Measurements from ENCODE around the gene IRF9.

IRF9 gene, protein sequence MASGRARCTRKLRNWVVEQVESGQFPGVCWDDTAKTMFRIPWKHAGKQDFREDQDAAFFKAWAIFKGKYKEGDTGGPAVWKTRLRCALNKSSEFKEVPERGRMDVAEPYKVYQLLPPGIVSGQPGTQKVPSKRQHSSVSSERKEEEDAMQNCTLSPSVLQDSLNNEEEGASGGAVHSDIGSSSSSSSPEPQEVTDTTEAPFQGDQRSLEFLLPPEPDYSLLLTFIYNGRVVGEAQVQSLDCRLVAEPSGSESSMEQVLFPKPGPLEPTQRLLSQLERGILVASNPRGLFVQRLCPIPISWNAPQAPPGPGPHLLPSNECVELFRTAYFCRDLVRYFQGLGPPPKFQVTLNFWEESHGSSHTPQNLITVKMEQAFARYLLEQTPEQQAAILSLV

DNA sequence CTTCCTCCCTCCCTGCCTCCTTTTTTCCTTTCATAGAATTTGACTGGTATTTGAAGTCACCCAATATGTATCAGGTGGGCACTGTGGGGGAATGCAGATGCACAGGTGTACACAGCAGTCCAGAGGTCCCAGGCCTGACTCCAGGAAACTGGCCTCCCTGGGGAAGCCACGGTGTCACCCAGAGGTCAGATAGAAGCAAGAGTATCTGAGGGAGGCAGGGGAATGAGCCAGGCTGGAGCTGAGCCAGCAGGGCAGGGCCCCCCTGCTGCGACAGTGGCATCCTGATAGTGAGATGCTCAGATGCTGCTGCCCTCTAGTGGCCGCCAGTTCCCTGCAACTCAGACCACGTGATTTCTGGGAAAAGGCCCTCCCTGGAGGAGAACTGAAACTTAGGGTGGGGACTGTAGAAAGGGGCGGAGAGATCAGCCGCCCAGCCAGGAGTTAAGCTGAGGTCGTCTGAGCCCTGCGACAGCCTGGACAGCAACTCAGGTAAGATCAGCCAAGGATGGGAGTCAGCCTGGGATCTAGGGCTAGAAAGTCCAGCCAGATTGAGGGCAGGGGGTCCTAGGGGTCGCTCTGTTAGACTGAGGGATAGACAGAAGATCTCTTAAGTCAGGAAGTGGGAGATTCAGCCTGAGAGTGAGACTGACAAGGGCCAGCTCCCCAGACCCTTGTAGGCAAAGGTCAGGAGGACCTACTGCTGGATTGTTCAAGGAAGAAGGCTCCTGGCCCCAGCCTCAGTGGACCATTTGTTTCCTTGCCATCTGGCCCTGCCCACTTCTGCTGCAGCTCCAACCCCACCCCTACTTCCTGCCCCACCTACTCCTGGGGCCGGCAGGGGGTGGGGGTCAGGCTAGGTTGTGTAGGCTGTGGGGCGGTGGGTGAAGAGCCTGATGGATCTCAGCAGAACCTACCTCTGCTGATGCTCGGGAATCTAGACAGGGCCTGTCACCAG is at the start of gene IRF9:
Gene IRF9, plus strand, starts transcription at position 416 of the 955 bp plus-strand sequence. CDS start 880 bp downstream, outside the sequence.
- DNase-seq, result peak; percentile 98 to 99

- DNase-seq, result no peak
These were observed 47.7 kb upstream of the IRF9 start for GRCh38 chr14:24113379-24113800.

DNA sequence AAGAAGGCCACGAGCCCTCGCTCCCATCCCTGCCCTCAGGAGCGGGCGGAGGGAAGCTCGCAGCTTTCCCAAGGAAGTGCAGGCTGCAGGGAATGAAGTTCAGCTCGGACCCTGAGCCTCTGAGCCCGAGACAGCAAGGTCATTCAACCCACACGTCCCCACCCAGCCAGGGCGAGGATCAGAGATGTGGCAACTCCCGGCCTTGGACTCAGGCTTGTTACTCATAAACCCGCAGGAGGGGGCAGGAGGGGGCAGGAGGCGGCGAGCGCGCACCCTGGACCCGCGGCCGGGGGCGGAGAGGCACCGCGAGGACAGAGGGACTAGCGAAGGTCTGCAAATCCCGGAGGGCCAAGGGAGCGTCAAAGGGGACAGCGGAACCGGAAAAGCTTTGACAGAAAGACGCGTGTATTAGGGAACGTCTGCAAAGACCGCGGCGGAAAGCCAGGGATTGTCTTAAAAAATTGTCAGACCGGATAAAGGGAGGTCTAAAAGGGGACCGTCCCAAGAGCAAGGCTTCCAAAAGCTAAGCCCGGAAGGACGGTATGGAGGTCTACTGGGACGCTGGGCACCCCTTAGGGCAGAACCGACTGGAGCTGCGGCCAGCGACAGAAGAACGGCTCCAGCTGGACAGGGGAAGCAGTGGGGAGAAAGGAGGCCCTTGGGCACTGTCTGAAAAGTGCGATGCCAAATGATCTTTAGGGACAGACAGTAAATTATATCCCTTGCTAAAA is 47.1 kb upstream of the IRF9 start:
- peak; percentile 80 to 87 for DNase-seq

DNA sequence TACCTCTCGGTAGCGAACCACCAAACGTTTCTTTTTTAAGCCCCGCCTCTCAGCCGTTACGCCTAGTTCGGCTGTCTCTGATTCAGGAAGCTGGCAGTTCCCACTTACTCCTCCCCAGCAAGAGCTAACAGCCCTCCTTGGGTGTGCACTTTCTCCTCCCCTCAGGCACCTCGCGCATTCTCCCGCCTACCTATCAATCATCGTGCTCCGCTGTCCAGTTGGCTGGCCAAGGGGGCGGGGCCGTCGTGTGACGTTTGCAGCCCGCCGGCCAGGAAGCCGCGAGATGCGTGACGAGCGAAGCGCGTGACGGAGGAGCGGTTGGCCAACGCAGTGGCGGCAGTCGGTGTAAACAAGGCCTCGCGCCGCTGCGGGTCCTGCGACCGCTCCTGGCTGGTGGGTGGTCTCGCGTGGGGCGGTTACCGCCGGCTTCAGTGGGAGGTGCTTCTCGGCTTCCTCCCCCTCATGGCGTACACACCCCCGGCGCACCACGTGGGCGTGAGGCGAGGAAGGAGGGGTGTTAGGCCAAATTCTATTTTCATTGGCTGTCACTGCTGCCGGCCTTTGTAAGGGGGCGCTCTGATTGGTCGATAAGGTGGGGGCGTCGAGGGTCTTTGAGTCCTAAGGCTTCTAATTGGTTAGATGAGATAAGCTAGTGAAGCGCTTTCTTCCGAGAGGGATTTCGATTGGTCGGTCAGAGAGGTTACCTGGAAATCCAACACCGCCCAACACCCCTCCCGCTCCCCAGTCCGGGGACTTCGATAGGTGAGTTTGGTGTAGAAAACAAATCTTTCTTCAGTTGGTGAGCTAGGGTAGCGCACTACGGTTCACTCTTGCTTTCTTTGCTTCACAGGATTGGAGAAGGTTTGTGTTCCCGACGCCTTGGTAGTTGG is 46.3 kb upstream of the IRF9 start, which contains the start of the genes DCAF11 and NRL:
Gene DCAF11, plus strand, starts transcription at position 246 of the 890 bp plus-strand sequence. CDS start 818 bp downstream, outside the sequence.
Gene NRL, minus strand, starts transcription at position 418 of the 890 bp plus-strand sequence. CDS start 32,101 bp downstream, outside the sequence.
- peak; percentile 98 for DNase-seq

DNA sequence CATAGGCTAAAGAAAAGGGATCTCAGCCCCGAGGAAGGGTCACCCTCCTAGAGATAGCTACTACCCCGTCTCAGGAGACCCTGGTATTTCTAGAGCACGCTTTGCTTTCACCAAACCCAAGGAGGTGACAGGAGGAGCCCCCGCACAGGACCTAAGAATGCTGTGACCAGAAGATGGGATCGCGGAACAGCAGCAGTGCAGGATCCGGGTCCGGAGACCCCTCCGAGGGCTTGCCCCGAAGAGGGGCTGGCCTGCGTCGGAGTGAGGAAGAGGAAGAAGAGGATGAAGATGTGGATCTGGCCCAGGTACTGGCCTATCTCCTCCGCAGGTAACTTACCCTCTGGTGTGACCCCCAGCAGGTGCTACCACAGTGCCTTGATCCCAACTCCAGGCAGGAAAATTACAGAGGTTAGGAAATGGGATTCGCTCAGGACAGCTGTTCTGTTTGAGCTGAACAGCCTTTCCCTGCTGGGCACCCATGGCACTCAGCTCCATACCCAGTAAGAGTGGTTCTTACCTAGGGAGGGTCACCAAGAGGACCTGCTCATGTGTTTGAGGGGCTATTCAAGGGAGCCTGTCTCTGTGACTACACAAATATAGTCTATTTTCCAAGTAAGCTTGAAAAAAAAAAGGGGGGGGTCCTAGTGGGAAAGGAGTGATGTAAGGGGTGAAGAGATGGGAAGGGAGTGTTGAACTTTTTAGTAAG is 45.5 kb upstream of the IRF9 start:
- no peak for DNase-seq

DNA sequence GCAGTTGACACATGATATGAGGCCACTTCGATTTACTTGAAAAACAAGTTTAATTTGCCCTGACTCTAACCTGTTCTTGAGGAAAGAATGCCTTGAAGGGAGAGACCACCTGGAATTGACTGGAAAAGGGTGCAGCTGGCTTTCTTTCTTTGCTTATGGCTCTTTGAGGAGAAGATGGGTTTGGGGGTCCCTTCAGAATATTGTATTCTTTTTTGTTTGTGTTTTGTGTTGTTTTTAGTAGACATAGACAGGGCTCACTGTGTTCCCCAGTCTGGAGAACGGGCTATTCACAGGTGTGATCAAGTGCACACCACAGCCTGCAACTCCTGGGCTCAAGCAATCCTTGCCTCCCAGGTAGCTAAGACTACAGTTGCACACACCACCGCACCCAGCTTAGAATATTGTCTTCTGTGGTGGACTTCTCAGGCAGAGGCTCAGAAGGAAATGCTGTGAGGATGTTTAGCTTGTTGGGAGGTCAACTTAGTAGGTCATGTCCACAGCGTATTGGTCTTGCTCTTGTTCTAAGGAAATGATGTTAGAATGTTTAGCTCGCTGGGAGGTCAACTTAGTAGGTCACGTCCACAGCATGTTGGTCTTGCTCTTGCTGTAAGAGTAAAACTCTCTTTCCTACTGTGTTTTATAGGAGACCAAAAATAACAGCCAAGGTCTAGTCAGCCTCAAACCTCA is 44.8 kb upstream of the IRF9 start:
- no peak for DNase-seq

DNA sequence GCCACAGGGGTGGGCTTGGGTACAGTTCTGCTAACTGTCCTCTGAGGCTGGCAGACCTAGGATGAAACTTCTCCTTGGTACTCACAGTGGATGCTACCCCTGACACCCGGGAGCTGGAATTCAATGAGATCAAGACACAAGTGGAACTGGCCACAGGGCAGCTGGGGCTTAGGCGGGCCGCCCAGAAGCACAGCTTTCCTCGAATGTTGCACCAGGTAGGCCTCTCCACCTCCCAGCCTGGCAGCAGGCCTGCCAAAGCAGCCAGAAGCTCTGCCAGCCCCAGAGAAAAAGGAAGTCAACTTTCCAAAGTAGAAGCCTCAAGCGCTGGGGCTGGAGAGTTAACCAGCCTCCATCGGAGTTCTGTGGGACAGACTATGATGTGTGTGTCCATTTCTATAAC is 43.9 kb upstream of the IRF9 start:
- DNase-seq, result no peak

DNA sequence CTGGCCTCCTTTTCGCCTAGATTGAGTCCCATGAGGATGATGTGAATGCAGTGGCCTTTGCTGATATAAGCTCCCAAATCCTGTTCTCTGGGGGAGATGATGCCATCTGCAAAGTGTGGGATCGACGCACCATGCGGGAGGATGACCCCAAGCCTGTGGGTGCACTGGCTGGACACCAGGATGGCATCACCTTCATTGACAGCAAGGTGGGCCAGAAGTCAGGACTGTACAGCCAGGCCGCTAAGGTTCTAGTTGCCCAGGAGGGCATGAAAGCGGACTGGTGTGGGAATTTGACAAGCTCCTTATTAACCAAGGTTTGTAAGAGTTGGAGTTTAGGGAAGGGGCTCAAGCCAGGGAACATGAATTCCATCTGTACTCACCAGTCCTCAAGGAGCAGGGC is 41.4 kb upstream of the IRF9 start:
- no peak for DNase-seq

DNA sequence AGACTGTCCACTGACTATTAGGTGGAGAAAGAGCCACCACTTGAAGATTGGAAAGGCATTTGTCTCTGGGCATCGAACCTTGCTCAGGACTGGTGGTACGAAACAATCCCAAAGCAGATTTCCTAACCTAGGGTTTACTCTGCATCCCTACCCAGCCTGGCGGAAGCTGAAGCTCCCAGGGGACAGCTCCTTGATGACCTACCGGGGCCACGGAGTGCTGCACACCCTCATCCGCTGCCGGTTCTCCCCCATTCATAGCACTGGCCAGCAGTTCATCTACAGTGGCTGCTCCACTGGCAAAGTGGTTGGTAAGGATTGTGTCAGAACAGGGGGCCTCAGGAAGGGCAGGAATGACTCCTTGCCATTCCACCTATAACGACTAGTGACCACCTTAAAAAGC is 39.9 kb upstream of the IRF9 start:
- no peak for DNase-seq

- no peak for DNase-seq
These were observed 38.6 kb upstream of the IRF9 start for GRCh38 chr14:24122416-24122815.

DNA sequence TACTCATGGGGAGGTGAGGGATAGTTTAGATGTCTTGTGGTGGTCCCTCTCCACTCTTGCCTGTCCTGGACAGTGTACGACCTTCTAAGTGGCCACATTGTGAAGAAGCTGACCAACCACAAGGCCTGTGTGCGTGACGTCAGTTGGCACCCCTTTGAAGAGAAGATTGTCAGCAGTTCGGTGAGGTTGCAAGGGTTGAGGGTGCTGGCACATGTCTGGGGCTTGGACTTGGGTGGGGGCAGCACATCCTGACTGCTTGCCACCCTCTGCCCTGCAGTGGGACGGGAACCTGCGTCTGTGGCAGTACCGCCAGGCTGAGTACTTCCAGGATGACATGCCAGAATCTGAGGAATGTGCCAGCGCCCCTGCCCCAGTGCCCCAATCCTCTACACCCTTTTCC is 38.2 kb upstream of the IRF9 start:
- no peak for DNase-seq

DNA sequence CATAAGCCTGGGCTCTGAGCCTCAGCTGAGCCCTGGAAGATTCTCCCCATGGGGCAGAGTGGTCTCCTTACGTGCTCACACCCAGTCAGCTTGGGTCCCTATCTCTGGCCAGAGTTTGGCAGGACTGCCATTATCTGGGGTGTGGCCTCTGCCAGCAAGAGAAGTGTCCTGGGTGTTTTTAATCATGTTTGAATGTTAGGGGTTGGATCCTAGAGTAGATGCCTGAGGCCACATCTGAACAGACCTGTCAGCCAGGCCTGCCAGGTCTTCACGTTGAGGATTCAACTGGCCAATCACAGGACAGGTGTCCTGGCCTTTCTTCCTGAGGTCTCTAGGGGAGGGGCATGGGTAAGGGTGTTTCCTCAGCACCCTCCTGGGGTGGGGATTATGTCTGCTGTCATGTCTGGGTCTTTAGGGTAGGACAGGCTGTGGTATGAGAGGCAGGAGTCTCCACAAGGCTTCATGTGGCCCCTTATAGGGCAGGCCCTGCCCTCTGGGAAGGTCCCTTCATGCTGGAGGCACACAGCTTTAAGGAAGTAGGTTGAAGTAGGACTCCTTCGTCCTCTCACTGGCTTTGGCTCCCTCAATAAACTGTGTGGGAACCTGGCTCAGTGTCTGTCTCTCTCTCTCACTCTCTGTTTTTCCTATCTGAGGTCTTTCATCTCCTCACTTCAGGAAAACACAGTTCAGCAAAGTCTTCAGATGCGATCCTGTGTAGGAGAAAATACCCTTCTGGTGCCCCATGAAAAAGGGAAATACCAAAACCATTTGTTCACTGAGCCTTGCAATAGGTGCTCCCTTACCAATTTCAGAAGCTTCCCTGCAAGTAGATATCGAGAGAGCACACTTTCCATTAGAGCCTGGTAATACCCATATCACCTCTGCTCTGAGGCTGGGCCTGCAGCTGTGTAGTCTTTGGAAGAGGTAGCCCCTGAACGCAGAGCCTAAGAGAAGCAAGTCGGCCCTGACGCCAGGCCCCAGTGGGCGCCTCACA is 37.3 kb upstream of the IRF9 start:
- DNase-seq, result no peak

GRCh38 chr14:24126939-24127338 is 34.1 kb upstream of the IRF9 start:
- DNase-seq, result no peak

DNA sequence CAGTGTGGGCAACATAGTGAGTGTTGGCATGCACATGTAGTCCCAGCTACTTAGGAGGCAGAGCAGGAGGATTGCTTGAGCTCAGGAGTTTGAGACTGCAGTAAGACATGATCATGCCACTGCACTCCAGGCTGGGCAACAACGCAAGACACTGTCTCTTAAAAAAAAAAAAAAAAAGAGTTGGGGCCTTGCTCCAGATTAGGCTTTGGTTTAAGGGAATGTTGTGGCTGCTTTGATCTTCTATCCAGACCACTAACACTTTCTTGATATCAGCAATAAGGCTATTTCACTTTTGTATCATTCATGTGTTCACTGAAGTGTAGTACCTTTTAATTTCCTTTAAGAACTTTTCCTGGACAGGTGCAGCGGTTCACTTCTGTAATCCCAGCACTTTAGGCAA is 33.4 kb upstream of the IRF9 start:
- DNase-seq, result no peak

DNA sequence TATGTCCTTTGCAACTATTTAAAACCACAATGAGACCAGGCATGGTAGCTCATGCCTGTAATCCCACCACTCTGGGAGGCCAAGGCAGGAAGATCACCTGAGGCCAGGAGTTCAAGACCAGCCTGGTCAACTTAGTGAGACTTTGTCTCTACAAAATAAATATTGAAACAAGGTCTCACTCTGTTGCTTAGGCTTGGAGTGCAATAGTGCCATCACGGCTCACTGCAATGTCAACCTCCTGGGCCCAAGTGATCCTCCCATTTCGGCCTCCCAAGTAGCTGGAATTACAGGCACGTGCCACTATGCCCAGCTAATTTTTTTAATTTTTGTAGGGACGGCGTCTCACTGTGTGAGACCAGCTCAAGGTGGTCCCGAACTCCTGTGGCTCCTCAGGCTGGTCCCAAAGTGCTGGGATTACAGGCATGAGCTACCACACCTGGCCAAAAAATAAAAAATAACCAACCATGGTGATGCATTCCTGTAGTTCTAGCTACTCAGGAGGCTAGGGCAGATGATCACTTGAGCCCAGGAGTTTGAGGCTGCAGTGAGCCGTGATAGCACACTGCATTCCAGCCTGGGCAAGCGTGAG is 31.6 kb upstream of the IRF9 start:
- DNase-seq, result no peak

GRCh38 chr14:24130380-24130716 is 30.7 kb upstream of the IRF9 start, which contains the start of gene FITM1:
TSS of gene FITM1 (plus strand) at chr14:24130659. CDS start at chr14:24131564, 905 bp downstream.
- no peak for DNase-seq

DNA sequence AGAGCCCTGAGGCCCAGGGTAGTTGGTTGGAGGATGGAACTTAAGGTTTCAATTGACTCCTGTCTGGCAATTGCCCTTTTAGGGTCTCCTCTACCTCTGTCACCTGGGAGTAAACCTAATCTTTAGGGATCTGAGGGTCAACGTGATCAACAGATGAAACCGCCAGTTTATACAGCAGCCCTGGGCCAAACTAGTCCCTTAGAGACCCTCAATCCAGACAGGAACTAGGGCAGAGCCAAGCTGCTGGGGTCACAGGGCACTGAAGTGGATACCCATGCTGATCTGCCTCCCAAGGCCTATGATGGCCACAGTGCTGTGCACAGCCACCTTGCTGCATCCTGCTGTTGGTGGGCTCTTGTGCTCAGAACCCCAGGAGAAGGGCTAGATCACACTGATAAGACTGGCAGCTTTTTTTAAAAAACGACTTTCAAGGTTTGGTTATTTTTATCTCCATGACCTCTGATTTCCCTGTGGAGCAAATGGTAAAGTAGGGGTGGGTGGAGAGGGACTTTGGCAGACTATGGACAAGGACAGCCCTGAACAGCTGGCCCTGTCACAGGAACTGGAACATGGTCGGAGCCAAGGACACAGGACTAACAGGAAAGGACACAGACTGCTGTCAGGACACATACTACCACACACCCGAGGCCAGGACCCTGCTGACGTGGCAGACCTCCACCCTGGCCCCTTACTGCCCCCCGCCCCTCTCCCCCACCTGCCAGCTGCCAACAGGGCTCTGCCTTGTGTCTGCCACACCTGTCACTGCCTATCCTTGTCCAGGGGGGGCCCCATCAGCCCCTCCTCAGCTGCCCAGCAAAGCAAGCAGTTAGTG is 30.1 kb upstream of the IRF9 start:
- no peak for DNase-seq

DNA sequence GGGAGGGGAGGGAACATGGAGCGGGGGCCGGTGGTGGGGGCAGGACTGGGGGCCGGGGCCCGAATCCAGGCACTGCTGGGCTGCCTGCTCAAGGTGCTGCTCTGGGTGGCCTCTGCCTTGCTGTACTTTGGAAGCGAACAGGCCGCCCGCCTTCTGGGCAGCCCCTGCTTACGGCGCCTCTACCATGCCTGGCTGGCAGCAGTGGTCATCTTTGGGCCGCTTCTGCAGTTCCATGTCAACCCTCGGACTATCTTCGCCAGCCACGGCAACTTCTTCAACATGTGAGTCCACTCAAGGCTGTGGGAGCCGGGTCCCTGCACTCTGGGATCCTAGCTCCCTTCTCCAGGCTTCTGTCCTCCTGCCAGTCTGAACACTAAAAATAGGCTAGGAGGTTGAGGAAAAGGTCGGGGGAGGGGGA is 29.5 kb upstream of the IRF9 start:
- DNase-seq, result no peak
